ENCODE results near the gene RAD51AP1.
"Not testable (repeated sequence)": the region's sequence is repeated elsewhere in the genome, so short reads cannot be mapped to it uniquely, and the experiment has no call there.

The RAD51AP1 gene, protein sequence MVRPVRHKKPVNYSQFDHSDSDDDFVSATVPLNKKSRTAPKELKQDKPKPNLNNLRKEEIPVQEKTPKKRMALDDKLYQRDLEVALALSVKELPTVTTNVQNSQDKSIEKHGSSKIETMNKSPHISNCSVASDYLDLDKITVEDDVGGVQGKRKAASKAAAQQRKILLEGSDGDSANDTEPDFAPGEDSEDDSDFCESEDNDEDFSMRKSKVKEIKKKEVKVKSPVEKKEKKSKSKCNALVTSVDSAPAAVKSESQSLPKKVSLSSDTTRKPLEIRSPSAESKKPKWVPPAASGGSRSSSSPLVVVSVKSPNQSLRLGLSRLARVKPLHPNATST

GRCh38 chr12:4538207-4539160 is at the start of gene RAD51AP1:
Gene RAD51AP1 (plus strand): TSS chr12:4538890. CDS start chr12:4538940, 50 bp downstream.
- DNase-seq (ENCODE audit: low read depth): peak; percentile 93

DNA sequence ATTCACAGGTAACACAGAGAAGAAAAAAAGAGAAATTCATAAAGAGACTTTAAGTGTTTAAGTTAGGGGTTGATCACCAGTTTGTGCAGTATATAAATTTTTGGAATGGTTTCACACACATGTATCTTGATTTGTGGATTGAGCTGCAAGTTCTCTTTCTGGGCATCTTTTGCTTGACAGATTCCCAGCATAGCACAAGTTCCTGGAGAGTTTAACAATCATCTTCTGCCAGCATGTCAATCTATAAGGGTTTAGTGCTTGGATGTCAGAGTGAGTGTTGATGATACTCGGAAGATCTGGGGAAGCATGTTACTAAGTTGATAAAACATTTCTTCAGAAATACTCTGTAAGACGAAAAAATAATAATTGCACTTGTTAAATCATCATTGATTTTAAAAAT is 49.1 kb upstream of the RAD51AP1 start:
- DNase-seq (ENCODE audit: low read depth): no peak

- no peak for DNase-seq (ENCODE audit: low read depth)
These were observed 47.7 kb upstream of the RAD51AP1 start for GRCh38 chr12:4490973-4491372.

GRCh38 chr12:4496145-4496838 is 42.4 kb upstream of the RAD51AP1 start:
- no peak for DNase-seq (ENCODE audit: low read depth)

- DNase-seq (ENCODE audit: low read depth): no peak
These were observed 39.5 kb upstream of the RAD51AP1 start for GRCh38 chr12:4499186-4499585.

DNA sequence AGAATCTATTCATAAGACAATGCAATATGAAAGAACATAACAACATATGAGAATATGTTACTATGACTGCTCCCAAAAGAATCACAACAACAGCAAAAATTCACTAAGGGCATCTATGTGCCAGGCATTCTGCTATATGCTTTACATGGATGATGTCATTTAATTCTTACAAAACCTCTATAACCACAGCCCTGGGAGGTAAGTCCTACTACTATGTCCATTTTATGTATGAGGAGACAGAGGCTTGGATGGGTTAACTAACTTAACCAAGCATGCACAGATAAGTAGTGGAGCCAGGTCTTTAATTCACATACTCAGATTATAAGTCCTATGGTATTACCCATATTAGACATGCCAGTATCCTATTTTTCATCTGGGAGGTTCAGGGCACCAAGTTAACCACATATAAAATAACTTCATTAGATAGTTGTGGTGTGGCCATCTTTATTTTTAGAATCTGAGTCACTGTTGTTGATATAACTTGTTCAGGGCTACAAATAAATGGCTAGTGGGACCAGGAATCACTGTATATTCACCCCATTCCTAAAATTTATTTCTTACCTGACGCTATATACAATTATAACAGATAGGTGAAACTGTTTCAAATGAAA is 33.2 kb upstream of the RAD51AP1 start:
- DNase-seq (ENCODE audit: low read depth): no peak

- DNase-seq (ENCODE audit: low read depth): no peak
These were observed 32.3 kb upstream of the RAD51AP1 start for GRCh38 chr12:4506430-4506829.

GRCh38 chr12:4506870-4507269 is 31.8 kb upstream of the RAD51AP1 start:
- DNase-seq (ENCODE audit: low read depth): no peak

DNA sequence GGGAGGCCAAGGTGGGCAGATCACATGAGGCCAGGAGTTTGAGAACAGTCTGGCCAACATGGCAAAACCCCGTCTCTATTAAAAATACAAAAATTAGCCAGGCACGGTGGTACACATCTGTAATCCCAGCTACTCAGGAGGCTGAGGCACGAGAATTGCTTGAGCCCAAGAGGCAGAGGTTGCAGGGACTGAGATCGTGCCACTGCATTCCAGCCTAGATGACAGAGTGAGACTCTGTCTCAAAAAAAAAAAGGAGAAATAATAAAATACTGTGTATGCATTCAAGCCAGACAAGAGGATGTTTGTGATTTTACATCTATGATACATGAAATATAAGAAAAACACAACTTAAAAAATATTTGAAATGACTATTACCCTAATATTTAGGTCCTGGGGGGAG is 30.2 kb upstream of the RAD51AP1 start:
- DNase-seq (ENCODE audit: low read depth): not testable (repeated sequence)

DNA sequence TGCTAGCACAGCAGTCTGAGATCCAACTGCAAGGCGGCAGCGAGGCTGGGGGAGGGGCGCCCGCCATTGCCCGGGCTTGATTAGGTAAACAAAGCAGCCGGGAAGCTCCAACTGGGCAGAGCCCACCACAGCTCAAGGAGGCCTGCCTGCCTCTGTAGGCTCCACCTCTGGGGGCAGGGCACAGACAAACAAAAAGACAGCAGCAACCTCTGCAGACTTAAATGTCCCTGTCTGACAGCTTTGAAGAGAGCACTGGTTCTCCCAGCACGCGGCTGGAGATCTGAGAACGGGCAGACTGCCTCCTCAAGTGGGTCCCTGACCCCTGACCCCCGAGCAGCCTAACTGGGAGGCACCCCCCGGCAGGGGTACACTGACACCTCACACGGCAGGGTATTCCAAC is 29.4 kb upstream of the RAD51AP1 start:
- not testable (repeated sequence) for DNase-seq (ENCODE audit: low read depth)

- DNase-seq (ENCODE audit: low read depth): no peak
These were observed 20.5 kb upstream of the RAD51AP1 start for GRCh38 chr12:4518106-4518728.

- DNase-seq (ENCODE audit: low read depth): not testable (repeated sequence)
These were observed 15.2 kb upstream of the RAD51AP1 start for GRCh38 chr12:4523443-4523842.

- DNase-seq (ENCODE audit: low read depth): no peak
These were observed 11.7 kb upstream of the RAD51AP1 start for GRCh38 chr12:4526923-4527546.

GRCh38 chr12:4530160-4530559 is 8.5 kb upstream of the RAD51AP1 start:
- no peak for DNase-seq (ENCODE audit: low read depth)

DNA sequence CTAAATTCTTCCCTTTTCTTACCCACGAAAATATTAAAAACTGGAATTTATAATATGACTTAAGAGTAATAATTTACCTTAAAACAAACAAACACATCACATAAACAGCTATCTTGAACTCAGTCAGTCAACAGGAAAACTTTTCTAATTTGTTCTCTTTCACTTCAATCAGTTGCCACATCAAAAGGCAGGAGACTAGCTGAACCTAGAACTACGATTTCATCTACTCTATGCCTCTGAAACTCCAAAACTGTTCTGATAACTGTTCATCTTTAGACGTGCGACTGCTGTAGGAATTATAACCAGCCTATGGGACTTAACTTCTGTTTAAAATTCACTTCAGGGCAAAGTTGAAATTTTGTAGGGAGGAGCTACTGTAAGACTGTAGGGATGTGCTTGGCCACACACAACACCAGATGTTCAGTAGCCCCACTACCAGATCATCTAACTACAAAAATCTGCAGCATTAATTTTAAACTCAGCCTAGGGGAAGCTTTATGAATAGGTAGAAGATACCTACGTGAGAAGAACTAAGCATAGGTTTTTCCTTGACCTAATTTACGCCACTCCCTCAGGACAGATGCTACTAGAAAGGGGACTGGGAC is 7.6 kb upstream of the RAD51AP1 start:
- no peak for DNase-seq (ENCODE audit: low read depth)

DNA sequence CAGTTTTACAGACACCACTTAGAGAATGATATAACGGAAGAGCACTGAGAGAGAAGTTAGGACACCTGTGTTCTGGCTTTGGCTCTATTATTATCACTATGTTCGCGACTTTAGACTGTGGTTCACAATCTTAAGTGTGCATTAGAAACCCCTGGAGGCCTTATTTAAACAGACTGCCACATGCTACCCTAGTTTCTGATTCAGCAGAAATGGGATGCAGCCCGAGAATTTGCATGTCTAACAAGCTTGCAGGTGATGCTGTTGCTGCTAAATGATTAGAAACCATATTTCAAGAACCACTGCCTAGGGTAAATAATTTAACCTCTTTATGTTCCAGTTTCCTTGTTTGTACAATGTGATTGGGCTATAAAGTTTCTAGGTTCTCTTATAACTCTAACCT is 3.6 kb upstream of the RAD51AP1 start:
- no peak for DNase-seq (ENCODE audit: low read depth)

DNA sequence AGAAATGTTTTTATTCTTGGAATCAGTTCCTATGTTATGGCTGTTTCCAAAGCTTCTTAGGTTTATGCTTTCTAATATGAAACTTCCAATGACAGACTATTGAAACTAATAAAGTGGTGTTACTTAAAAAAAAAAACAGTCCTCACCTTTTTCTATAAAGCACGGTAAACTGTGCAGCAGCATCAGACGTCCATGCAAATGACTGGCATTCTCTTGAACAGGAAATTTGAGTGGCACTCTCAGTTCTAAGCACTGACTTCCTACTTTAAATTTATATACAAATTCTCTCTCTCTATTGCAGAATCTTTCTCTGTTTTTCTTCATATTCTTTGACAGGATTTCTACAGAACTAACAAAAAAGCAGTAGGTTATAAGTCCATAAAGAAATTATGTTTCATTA is 2.8 kb upstream of the RAD51AP1 start:
- DNase-seq (ENCODE audit: low read depth): no peak

GRCh38 chr12:4539167-4539870 is 629 bp downstream of the RAD51AP1 start:
- DNase-seq (ENCODE audit: low read depth): no peak

- DNase-seq (ENCODE audit: low read depth): no peak
These were observed 1.5 kb downstream of the RAD51AP1 start for GRCh38 chr12:4540170-4540569.

DNA sequence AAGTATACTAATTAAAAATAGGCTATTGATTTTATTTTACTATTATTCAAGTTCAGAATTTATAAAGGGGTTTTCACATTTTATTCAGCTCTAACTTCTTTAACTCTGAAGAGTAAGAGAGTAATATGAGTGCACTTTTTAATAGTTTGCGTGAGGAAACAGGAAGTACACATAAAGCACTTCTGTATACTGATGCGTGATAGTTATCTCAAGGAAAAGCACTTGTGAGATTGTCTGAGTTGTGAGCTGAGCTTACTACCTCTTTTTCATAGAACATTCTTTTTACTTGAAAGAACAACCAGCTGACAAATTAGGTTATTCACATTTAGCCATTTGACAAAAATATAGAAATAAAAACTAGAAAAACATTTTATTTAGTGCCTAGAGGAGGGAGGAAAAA is 1.9 kb downstream of the RAD51AP1 start:
- no peak for DNase-seq (ENCODE audit: low read depth)

All from stimulated activated CD8-positive, alpha-beta memory T cell treated with anti-CD3 and anti-CD28 coated beads, Interleukin-12 subunit alpha, Interleukin-12 subunit beta, amount 100 ng/mL, for 1 hour (primary cell).